NCI-H128 (cell line): ENCODE data around the gene TMC4.

Experiments
- DNase-seq: peaks from one replicate; lab custom pipeline; 2025; ENCODE audit not compliant: unreplicated experiment; lab: John Stamatoyannopoulos, UW

The TMC4 gene

GRCh38 chr19:54156953-54157352, 16.0 kb downstream of the TMC4 start:
- no peak for DNase-seq

- DNase-seq, result no peak
These were observed 16.5 kb downstream of the TMC4 start for GRCh38 chr19:54156490-54156889.

- no peak for DNase-seq
These were observed 17.3 kb downstream of the TMC4 start for GRCh38 chr19:54155694-54156093.

DNA sequence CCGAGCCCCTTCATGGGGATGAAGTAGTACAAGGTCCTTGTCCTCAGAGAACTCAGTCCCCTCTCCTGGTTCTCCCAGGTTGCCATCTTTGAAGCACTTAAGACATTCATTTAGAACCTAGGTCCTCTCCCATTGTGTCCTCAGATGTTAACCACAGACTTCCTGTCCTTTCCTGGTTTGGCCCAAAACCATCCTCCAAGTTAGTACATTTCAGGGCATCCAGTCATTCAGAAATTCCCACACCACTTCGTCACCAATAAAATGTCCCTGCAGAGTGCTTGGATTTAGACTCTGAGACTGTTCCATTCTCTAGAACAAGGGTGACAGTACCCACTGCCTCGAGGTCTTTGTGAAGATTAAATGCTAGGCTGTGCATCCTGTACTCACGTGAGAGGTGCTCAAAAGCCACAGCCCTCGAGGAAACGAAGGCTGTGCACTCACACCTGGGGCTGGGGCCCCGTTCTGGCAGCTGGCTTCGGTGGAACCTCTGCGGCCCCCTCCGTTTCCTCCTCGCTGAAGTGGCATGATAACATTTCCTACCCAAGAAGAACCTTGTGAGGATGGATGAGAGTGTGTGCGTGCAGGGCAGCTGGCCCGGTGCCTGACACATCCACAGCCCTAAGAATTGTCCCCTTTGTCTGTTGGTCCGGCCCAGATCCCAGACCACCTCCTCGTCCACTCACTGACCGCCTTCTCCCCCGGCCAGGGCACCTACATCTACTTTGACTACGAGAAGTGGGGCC, 18.2 kb downstream of the TMC4 start:
- DNase-seq, result no peak

DNA sequence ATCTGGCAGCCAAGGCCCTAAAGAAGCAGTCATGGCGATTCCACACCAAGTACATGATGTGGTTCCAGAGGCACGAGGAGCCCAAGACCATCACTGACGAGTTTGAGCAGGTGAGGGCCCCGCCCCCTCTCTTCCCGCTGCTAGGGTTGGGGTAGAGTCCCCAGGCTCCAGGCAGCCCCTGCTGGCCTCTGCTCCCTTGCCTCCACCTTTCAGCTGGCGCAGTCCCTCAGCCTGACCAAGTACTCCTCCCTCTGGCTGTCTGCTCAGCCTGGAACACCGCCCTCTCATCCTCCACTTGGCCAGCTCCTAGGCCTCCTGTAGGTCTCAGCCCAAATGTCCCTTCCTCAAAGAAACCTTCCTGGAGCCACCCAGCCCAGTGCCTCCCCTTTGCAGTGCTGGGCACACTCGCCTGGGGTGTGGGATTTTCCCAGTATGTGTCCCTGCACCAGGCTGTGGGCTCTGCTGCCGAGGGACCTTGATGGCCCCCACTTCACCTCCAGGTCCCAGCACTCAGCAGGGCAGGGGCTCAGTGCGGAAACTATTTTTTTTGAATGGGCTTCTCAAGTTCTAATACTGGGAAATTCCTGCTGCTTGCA, 19.1 kb downstream of the TMC4 start:
- DNase-seq, result no peak

- no peak for DNase-seq
These were observed 20.0 kb downstream of the TMC4 start for GRCh38 chr19:54152878-54153524.

DNA sequence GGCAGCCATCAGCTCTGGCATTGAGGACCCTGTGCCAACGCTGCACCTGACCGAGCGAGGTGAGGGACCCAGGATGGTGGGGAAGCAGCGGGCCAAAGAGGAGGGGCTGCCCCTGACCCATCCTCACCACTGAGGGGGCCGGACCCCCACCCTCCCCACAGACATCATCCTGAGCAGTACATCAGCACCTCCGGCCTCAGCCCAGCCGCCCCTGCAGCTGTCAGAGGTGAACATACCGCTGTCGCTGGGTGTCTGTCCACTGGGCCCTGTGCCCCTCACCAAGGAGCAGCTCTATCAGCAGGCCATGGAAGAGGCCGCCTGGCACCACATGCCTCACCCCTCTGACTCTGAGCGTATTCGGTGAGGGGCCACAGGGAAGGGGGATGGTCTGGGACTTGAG, 20.7 kb downstream of the TMC4 start:
- no peak for DNase-seq

GRCh38 chr19:54151362-54152035, 21.5 kb downstream of the TMC4 start:
- DNase-seq, result no peak

GRCh38 chr19:54149021-54149812, 23.7 kb downstream of the TMC4 start:
- DNase-seq, result no peak

- DNase-seq, result no peak
These were observed 24.8 kb downstream of the TMC4 start for GRCh38 chr19:54148158-54148557.

GRCh38 chr19:54147676-54148075, 25.3 kb downstream of the TMC4 start:
- DNase-seq, result no peak

DNA sequence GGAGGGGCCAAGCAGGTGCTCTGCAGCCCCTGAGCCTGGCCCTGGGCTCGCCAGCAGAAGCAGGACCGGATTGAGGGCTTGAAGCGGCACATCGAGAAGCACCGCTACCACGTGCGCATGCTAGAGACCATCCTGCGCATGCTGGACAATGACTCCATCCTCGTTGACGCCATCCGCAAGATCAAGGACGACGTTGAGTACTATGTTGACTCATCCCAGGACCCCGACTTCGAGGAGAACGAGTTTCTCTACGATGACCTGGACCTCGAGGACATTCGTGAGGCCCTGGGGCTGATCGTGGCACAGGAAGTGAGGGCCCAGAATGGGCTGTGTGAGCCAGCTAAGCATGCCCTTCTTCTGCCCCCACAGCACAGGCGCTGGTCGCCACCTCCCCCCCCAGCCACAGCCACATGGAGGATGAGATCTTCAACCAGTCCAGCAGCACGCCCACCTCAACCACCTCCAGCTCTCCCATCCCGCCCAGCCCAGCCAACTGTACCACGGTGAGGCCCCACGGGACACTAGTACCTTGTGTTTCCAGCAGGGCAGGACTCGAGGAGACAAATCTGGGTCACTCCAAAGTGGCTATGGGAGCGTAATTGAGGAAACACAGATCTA, 27.3 kb downstream of the TMC4 start:
- DNase-seq, result no peak

DNA sequence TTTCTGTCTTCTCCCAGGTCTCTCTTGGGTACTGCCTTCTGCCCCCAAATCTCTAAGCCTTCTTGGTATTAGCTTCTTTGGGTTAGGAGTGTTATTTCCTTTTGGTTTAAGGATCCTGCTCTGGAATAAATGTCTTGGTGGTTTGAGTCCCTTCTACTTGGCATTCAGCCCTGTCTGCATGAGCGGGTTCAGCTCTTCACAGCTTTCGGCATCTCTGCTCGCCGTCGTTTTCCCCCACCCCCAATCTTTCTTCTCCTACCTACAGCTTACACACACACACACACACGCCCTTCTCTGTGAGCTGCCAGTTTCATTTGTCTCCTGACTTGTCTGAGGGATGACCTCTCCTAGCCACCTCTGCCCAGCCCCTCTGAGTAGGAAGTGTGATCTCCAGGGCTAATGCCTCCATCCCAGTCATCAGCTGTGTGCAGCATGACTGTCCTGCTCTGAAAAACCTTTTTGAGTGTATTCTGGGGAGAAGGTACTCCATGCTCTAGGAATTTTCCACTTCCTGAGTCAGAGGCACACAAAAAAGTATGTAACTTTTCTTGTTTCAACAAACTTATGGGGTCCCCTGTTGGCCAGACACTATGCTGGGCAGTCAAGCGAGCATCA, 30.7 kb downstream of the TMC4 start:
- DNase-seq, result no peak

DNA sequence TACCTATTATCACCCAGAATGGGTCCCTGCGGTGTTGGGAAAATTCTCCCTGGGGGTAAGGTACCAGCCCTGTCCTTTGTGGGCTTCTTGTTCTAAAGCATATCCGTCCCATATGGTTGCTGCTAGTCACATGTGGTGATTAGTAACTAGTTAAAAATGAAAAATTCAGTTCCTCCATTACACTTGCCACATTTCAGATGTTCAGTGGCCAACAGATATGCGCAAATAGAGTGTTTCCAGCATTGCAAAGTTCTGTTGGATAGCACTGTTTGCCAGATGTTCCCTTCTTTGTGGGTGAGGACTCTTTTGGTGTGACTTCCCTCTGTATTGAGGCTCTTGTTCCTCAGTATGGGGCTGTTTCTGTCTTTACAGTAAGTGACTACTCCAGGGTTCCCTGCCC, 31.6 kb downstream of the TMC4 start:
- DNase-seq, result no peak

GRCh38 chr19:54138489-54139256, 34.3 kb downstream of the TMC4 start:
- no peak for DNase-seq

DNA sequence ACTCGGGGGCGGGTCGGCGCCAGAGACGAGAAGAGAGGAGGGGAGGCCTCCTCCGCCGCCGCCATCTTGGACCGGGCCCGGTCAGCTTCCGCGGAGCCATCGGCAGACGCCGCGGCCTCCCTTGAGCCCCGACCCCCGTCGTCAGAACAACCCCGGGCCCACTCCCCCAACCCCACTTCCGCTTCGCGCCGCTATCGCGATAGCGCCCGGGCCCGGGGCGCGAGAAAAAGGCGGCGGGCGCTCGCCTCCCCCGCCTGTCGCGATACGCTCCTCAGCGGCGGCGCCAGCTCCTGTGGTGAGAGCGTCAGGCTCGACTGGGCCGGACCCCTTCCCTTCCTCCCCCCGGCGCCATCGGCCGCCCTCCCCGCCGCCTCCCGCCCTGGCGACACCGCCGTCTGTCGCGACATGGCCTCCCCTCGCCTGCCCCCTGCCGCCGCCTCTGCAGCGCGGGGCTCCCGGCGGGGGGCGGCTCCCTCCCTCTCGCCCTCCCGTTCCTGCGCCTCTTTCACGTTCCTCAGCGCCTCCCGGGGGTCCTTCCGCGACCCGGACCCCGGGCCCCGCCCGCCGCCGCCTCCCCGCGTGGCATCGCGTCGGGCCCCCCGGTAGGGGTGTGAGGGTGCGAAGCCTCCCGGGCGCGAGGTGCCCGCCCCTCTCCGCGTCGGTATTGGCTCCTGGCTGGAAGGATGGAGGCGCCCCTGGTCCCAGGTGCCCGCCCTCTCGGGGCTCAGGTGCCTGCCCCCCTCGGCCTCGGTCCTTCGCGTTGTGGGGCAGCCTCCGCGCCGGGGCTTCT, 35.1 kb downstream of the TMC4 start, which contains the start of gene CNOT3:
Gene CNOT3, plus strand, starts transcription at position 64 of the 790 bp plus-strand sequence. CDS start 5,217 bp downstream, outside the sequence.
- DNase-seq, result no peak

DNA sequence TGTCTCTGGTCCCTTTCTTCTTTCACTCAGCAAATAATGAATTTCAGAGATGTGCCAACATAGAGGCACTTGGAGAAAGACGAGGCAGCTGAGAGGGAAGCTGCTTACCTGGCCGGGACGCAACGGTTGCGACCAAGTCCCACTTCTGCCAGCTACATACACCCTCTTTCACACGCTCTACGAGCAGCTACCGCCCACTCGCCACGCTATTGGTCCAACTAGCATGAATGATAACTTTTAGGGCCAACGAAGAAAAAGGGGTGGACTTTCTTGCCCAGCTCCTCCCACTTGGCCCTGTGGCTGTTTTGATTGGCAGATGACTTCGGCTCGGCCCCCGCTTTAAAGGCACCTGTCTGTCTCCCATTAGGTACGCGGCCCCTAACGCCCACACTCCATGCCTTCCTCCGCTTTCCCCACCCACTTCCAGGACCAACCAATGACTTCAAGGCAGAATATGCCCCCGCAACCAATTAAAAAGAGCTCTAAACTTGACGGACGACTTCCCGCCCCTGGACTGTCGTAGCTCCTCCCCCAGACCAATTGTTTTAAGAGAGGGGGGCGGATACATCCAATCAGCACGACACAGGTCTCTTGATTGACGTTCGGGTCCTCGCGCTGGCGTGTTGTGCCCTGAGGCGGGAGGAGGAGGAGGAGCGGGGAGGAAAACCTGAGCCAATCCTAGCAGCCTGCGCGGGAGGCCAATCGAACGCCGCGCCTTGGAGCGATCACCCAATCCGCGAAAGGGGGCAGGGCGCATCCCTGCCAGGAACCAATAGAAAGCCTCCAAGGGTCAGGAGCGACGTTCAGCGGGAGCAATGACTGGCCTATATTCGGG, 35.9 kb downstream of the TMC4 start:
- peak; percentile 100 for DNase-seq
